ENCODE measurements around the gene VAV2.

Gene VAV2

GRCh38 chr9:133830310-133830709, 161.8 kb downstream of the VAV2 start:
- Histone ChIP-seq H3K9me3 (ENCODE audit: insufficient read depth, low read depth, low read length) (no peaks in the 10 kb centered on the region), H3K36me3 (ENCODE audit: insufficient read depth, low read length) (peaks cover 8% of the 10 kb centered on the region), H3K27me3 (ENCODE audit: insufficient read depth, low read length) (no peaks in the 10 kb centered on the region), H3K4me1 (ENCODE audit: insufficient read depth, low read length) (peaks cover 8% of the 10 kb centered on the region), H3K9ac (ENCODE audit: low read depth, low read length) (no peak overlapping the region), H3K4me3 (ENCODE audit: low read length) (no peak overlapping the region), H3K27ac (ENCODE audit: low read depth, low read length) (no peak overlapping the region)
- WGBS = 95% methylated on average over 6 of the region's 6 CpGs

GRCh38 chr9:133828338-133828997, 163.7 kb downstream of the VAV2 start:
- Histone ChIP-seq H3K27me3 (ENCODE audit: insufficient read depth, low read length) (no peaks in the 10 kb centered on the region), H3K4me3 (ENCODE audit: low read length) (no peak overlapping the region), H3K36me3 (ENCODE audit: insufficient read depth, low read length) (peaks cover 8% of the 10 kb centered on the region), H3K9me3 (ENCODE audit: insufficient read depth, low read depth, low read length) (no peaks in the 10 kb centered on the region), H3K9ac (ENCODE audit: low read depth, low read length) (no peak overlapping the region), H3K4me1 (ENCODE audit: insufficient read depth, low read length) (peaks cover 22% of the 10 kb centered on the region), H3K27ac (ENCODE audit: low read depth, low read length) (no peak overlapping the region)
- WGBS = 93% methylated on average over 20 of the region's 25 CpGs

DNA sequence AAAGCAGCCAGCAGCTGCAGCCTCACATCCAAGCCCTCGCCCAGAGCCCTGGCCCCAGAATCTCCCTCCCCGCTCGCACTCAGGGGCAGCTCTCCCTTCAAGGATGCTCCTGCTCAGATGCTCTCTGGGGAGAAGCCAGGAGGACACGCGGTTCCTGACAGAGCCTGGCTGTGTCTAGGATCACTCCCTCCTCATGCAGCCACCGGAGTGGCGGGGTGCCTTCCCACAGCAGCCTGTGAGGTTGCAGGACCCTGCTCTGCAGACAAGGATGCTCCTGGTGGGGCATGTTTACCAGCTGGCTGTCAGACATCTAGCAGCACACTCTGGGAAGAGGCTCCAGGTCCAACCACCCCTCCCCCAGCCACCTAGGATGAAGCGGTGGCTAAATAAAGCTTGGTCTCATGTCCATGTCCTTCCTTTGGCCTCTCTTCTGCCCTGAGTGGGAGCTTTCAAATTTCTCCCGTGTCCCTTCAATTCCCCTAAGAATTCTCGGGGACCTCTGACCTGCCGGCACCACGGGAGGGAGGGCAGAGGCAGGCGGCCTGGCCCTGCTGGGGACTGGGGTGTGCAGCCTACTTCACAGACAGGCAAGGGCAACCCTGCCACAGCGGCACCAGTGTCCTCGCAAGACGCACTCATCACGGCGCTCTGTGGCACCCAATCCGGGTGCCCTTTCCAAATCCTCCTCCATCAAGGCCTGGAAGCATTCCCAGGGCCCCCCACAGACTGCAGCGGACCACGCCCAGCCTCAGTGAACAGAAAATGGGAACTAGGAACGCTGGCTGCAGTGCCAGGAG, 165.6 kb downstream of the VAV2 start:
- Histone ChIP-seq H3K27ac (ENCODE audit: low read depth, low read length) (no peak overlapping the region), H3K4me1 (ENCODE audit: insufficient read depth, low read length) (peaks cover 22% of the 10 kb centered on the region), H3K9me3 (ENCODE audit: insufficient read depth, low read depth, low read length) (no peaks in the 10 kb centered on the region), H3K36me3 (ENCODE audit: insufficient read depth, low read length) (peaks cover 6% of the 10 kb centered on the region; the same call in 1 of the 2 replicates), H3K4me3 (ENCODE audit: low read length) (no peak overlapping the region), H3K9ac (ENCODE audit: low read depth, low read length) (no peak overlapping the region), H3K27me3 (ENCODE audit: insufficient read depth, low read length) (no peaks in the 10 kb centered on the region)
- 89% methylated on average over 22 of the region's 22 CpGs for WGBS

DNA sequence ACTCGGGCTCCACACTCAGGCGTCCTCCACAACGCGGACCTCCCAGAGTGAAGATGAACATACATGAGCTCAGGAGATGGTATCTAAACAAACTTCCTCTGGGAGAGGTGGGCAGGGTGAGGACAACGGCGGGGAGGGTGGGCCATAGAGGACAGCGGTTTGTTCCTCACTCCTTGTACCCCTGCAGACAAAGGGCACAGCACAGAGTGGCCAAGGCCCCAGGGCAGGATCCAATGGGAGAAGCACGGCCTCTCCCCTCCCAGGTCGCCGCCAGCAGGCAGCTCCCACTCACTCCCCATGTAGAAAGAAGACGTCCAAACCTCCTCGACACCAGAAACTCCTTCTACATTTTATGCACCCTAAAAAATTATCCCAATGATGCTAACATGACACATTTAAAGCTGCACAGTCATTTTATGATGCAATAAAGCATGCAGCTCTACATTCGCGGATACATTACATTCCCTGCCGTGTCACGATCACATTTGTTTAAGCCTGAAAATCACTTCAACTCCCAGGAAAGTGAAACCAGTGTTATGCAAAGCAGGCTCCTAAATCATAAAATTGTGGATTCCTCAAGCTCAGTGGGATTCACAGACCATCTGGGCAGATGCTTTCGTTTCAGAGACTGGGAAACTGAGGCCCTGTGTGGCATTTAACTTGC, 166.4 kb downstream of the VAV2 start:
- H3K27ac ChIP-seq (ENCODE audit: low read depth, low read length) = no peak overlapping the region
- H3K4me1 ChIP-seq (ENCODE audit: insufficient read depth, low read length) = peaks cover 22% of the 10 kb centered on the region
- H3K4me3 ChIP-seq (ENCODE audit: low read length) = no peak overlapping the region
- H3K9me3 ChIP-seq (ENCODE audit: insufficient read depth, low read depth, low read length) = no peaks in the 10 kb centered on the region
- no peak overlapping the region for H3K9ac ChIP-seq (ENCODE audit: low read depth, low read length)
- no peaks in the 10 kb centered on the region for H3K27me3 ChIP-seq (ENCODE audit: insufficient read depth, low read length)
- peaks cover 6% of the 10 kb centered on the region; the same call in 1 of the 2 replicates for H3K36me3 ChIP-seq (ENCODE audit: insufficient read depth, low read length)
- WGBS = 83% methylated on average over 17 of the region's 17 CpGs

- H3K27ac ChIP-seq (ENCODE audit: low read depth, low read length) = no peak overlapping the region
- H3K4me1 ChIP-seq (ENCODE audit: insufficient read depth, low read length) = peaks cover 22% of the 10 kb centered on the region
- H3K4me3 ChIP-seq (ENCODE audit: low read length) = no peak overlapping the region
- no peaks in the 10 kb centered on the region for H3K27me3 ChIP-seq (ENCODE audit: insufficient read depth, low read length)
- peaks cover 3% of the 10 kb centered on the region; the same call in 1 of the 2 replicates for H3K36me3 ChIP-seq (ENCODE audit: insufficient read depth, low read length)
- no peaks in the 10 kb centered on the region for H3K9me3 ChIP-seq (ENCODE audit: insufficient read depth, low read depth, low read length)
- 72% methylated on average over 15 of the region's 15 CpGs for WGBS
- no peak overlapping the region for H3K9ac ChIP-seq (ENCODE audit: low read depth, low read length)
Measured at GRCh38 chr9:133824802-133825186, 167.3 kb downstream of the VAV2 start.

DNA sequence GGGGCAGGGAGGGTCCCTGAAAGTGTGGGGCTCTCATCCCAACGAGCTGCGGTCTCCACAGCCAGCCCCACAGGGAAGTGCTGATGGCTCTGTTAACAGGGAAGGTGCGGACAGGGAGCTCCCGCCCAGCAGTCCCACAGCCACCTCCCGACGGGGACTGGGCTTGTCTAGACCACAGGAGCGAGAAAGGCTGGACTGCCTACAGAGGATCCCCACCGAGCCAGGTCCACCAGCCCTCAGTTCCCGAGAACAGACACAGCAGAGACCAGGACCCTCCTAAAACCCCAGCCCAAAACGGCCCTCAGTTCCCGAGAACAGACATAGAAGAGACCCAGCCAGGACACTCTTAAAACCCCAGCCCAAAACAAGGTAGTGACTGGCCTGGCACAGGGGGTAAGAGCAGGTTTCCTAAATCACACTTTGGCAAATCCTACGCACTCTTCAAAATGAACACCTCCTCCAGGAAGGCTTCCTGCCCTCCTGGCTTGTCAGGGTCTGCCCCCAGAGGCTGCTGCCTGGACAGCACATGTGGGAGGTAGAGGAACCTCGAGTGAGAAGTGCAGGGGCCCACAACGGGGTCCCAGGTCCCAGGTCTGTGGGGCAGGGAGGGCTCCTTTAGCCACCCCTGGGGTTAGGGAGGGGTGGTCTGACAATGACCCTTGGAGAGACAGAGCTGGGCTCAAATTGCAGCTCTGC, 167.9 kb downstream of the VAV2 start:
- H3K27me3 ChIP-seq (ENCODE audit: insufficient read depth, low read length) = no peaks in the 10 kb centered on the region
- WGBS = 75% methylated on average over 14 of the region's 14 CpGs
- H3K9me3 ChIP-seq (ENCODE audit: insufficient read depth, low read depth, low read length) = no peaks in the 10 kb centered on the region
- H3K9ac ChIP-seq (ENCODE audit: low read depth, low read length) = no peak overlapping the region
- no peak overlapping the region for H3K4me3 ChIP-seq (ENCODE audit: low read length)
- H3K4me1 ChIP-seq (ENCODE audit: insufficient read depth, low read length) = peaks cover 22% of the 10 kb centered on the region
- H3K36me3 ChIP-seq (ENCODE audit: insufficient read depth, low read length) = peaks cover under 1% of the 10 kb centered on the region; the same call in 1 of the 2 replicates
- no peak overlapping the region for H3K27ac ChIP-seq (ENCODE audit: low read depth, low read length)

GRCh38 chr9:133823189-133824105, 168.7 kb downstream of the VAV2 start:
- no peak overlapping the region for H3K9ac ChIP-seq (ENCODE audit: low read depth, low read length)
- 87% methylated on average over 29 of the region's 29 CpGs for WGBS
- H3K27ac ChIP-seq (ENCODE audit: low read depth, low read length) = no peak overlapping the region

DNA sequence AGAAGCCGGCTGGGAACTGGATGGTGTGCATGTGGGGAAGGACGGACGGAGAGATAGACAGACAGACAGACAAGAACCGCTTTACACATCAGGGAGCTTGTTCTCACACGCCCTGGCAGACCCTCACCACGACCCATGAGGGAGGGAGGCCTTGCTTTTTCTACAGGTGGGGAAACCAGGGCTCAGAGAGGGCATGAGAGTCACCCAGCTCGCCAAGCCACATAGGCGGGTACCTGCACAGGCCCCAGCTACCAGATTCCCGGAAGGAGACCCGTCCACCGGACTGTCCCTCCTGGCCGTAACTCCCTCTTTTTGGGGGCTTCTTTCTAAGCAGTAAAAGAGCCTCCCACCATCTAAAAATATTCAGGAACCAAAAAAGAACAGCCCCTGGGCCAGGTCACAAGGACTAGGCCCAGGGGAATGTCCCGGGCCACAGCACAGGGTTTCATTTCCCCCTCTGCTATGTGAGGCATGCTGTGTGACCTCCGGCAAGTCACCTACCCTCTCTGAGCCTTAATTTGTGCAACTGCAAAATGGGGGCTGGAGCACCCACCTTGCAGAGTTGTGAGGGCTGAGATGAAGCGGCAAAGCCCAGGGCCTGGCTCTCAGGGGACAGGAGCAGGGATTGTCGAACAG, 169.6 kb downstream of the VAV2 start:
- WGBS = 95% methylated on average over 16 of the region's 16 CpGs
- H3K4me3 ChIP-seq (ENCODE audit: low read length) = no peak overlapping the region
- no peaks in the 10 kb centered on the region for H3K27me3 ChIP-seq (ENCODE audit: insufficient read depth, low read length)
- H3K4me1 ChIP-seq (ENCODE audit: insufficient read depth, low read length) = peaks cover 22% of the 10 kb centered on the region
- H3K36me3 ChIP-seq (ENCODE audit: insufficient read depth, low read length) = no peaks in the 10 kb centered on the region; the same call in 1 of the 2 replicates
- no peak overlapping the region for H3K9ac ChIP-seq (ENCODE audit: low read depth, low read length)
- H3K27ac ChIP-seq (ENCODE audit: low read depth, low read length) = no peak overlapping the region
- H3K9me3 ChIP-seq (ENCODE audit: insufficient read depth, low read depth, low read length) = no peaks in the 10 kb centered on the region

More at GRCh38 chr9:133823189-133824105, 168.7 kb downstream of the VAV2 start:
- Histone ChIP-seq H3K4me1 (ENCODE audit: insufficient read depth, low read length) (peaks cover 22% of the 10 kb centered on the region), H3K36me3 (ENCODE audit: insufficient read depth, low read length) (no peaks in the 10 kb centered on the region; the same call in 1 of the 2 replicates), H3K27me3 (ENCODE audit: insufficient read depth, low read length) (no peaks in the 10 kb centered on the region), H3K4me3 (ENCODE audit: low read length) (no peak overlapping the region), H3K9me3 (ENCODE audit: insufficient read depth, low read depth, low read length) (no peaks in the 10 kb centered on the region)

- Histone ChIP-seq H3K36me3 (ENCODE audit: insufficient read depth, low read length) (no peaks in the 10 kb centered on the region; the same call in 1 of the 2 replicates), H3K27me3 (ENCODE audit: insufficient read depth, low read length) (no peaks in the 10 kb centered on the region), H3K27ac (ENCODE audit: low read depth, low read length) (no peak overlapping the region), H3K4me3 (ENCODE audit: low read length) (no peak overlapping the region), H3K4me1 (ENCODE audit: insufficient read depth, low read length) (peaks cover 22% of the 10 kb centered on the region), H3K9ac (ENCODE audit: low read depth, low read length) (no peak overlapping the region), H3K9me3 (ENCODE audit: insufficient read depth, low read depth, low read length) (no peaks in the 10 kb centered on the region)
- 89% methylated on average over 26 of the region's 26 CpGs for WGBS
Measured at GRCh38 chr9:133821601-133822429, 170.3 kb downstream of the VAV2 start.

Data from HUES64 (cell line).